K562 (cell line): ENCODE results near the gene TTC9C. TPM values are rescaled to one million over a fixed set of nuclear protein-coding genes. Genes with fewer than 3 reads are reported as not detected.

Experiments
- ETV1 ChIP-seq: fragments of 450-650 bp; conservative IDR thresholded peaks from 2 replicates; pipeline ENCODE4 v1.6.1; 2016; ENCODE audit warnings: missing genetic modification characterization, control low read depth, low read depth, missing compliant biosample characterization
- FIP1L1 ChIP-seq: fragments of 200-400 bp; formaldehyde crosslinking; IDR thresholded peaks from 2 replicates; pipeline ENCODE4 v1.6.1; 2018; ENCODE audit warnings: mild to moderate bottlenecking, low read depth, low read length; ENCODE audit not compliant: poor library complexity, severe bottlenecking
- KLF16 ChIP-seq: IDR thresholded peaks from 2 replicates; pipeline ENCODE4 v1.6.1; 2016; ENCODE audit warnings: antibody characterized with exemption
- LCOR ChIP-seq: sonication (generic); formaldehyde crosslinking; IDR thresholded peaks from 2 replicates; pipeline ENCODE4 v1.8.0; 2022; ENCODE audit warnings: mild to moderate bottlenecking, missing genetic modification reagents
- NFIC ChIP-seq: fragments of 450-650 bp; IDR thresholded peaks from 2 replicates; pipeline ENCODE4 v1.6.1; 2017; ENCODE audit warnings: mild to moderate bottlenecking, inconsistent platforms
- NR2C2 ChIP-seq, 2 experiments: fragments of 200-800 bp in 1 of 2; sonication (Bioruptor generic) in 1 of 2; sonication (generic) in 1 of 2; formaldehyde crosslinking in 1 of 2; IDR thresholded peaks; 2 replicates each; pipeline versions ENCODE4 v1.6.1 to v1.8.0; 2016 to 2022; ENCODE audit warnings: mild to moderate bottlenecking in 1 of 2, missing compliant biosample characterization in 1 of 2, missing genetic modification characterization in 1 of 2, missing genetic modification reagents in 1 of 2
- PHB ChIP-seq: fragments of 250-450 bp; sonication (Bioruptor Pico); IDR thresholded peaks from 2 replicates; pipeline ENCODE4 v1.5.0; 2021
- RAD21 ChIP-seq, 2 experiments: fragments of 250-450 bp in 1 of 2; fragments of 450-650 bp in 1 of 2; sonication (Bioruptor Pico) in 1 of 2; formaldehyde crosslinking in 1 of 2; IDR thresholded peaks in 1 of 2; conservative IDR thresholded peaks in 1 of 2; 2 replicates each; pipeline versions ENCODE4 v1.4.0 to v1.8.0; 2020 to 2022; ENCODE audit warnings: mild to moderate bottlenecking in 2 of 2, moderate library complexity in 1 of 2
- SMAD3 ChIP-seq: fragments of 450-650 bp; formaldehyde crosslinking; conservative IDR thresholded peaks from 2 replicates; pipeline ENCODE4 v1.4.0; 2020; ENCODE audit warnings: mild to moderate bottlenecking
- SMC3 ChIP-seq: conservative IDR thresholded peaks from 2 replicates; pipeline ENCODE4 v1.6.1; 2011; ENCODE audit warnings: low read depth, low read length, improper control_type of control experiment; ENCODE audit not compliant: insufficient read depth
- SOX6 ChIP-seq: fragments of 450-650 bp; IDR thresholded peaks from 2 replicates; pipeline ENCODE4 v1.6.1; 2014; ENCODE audit warnings: mild to moderate bottlenecking
- STAG1 ChIP-seq: sonication (generic); formaldehyde crosslinking; IDR thresholded peaks from 2 replicates; pipeline ENCODE4 v1.5.0; 2020; ENCODE audit warnings: missing genetic modification reagents, borderline replicate concordance
- TBL1XR1 ChIP-seq, 2 experiments: IDR thresholded peaks; 2 replicates each; pipeline ENCODE4 v1.6.1; 2012; ENCODE audit warnings: improper control_type of control experiment in 2 of 2, low read length in 2 of 2, mild to moderate bottlenecking in 1 of 2
- TBP ChIP-seq: optimal IDR thresholded peaks from 2 replicates; pipeline ENCODE3; 2011; ENCODE audit warnings: low read depth, low read length, improper control_type of control experiment
- XRCC5 ChIP-seq: fragments of 200-400 bp; formaldehyde crosslinking; IDR thresholded peaks from 2 replicates; pipeline ENCODE4 v1.6.1; 2017; ENCODE audit warnings: low read depth, mild to moderate bottlenecking, low read length
- ZKSCAN3 ChIP-seq: fragments of 250-450 bp; sonication (Bioruptor Pico); IDR thresholded peaks from 2 replicates; pipeline ENCODE4 v1.4.0; 2020
- ZNF133 ChIP-seq: fragments of 250-450 bp; sonication (Bioruptor Pico); IDR thresholded peaks from 2 replicates; pipeline ENCODE4 v1.4.0; 2020; ENCODE audit warnings: mild to moderate bottlenecking
- ZNF717 ChIP-seq: fragments of 250-450 bp; sonication (Bioruptor Pico); IDR thresholded peaks from 2 replicates; pipeline ENCODE4 v1.5.0; 2021
- polyA plus RNA-seq, 8 experiments: library from polyadenylated mRNA; depleted of rRNA in 4 of 8; stranded (reverse) in 5 of 8; unstranded in 3 of 8; fragments of >200 nt; fragmentation: Nextera tagmentation in 2 of 8; fragmentation: Illumina TruSeq in 1 of 8; extraction: Ambion mirVana in 2 of 8; extraction: Trizol in 1 of 8; gene quantifications; 2 replicates each; pipeline versions ENCODE4 v1.2.1 to v1.2.3, GENCODE V29; 2011 to 2014; ENCODE audit warnings: inconsistent platforms in 1 of 8, missing spikeins in 1 of 8
- total RNA-seq, 7 experiments: library from RNA; depleted of rRNA in 6 of 7; stranded (reverse); fragments of >200 nt in 6 of 7; fragmentation: Illumina TruSeq in 2 of 7; extraction: Trizol in 2 of 7; gene quantifications; 2 replicates each; pipeline versions ENCODE4 v1.2.1 to v1.2.3, GENCODE V29; 2011 to 2021; ENCODE audit warnings: low replicate concordance in 1 of 7
- TF ChIP-seq, protein P1 (sequence below): sonication (generic); formaldehyde crosslinking; IDR thresholded peaks from 2 replicates; pipeline ENCODE4 v1.8.0; 2022; ENCODE audit warnings: missing genetic modification reagents, mild to moderate bottlenecking, moderate library complexity, borderline replicate concordance
- TF ChIP-seq, protein P2 (sequence below), 2 experiments: fragments of 200-800 bp in 1 of 2; sonication (Bioruptor generic) in 1 of 2; sonication (generic) in 1 of 2; formaldehyde crosslinking in 1 of 2; IDR thresholded peaks in 1 of 2; conservative IDR thresholded peaks in 1 of 2; 2 replicates each; pipeline versions ENCODE4 v1.5.0 to v1.6.1; 2016 to 2020; ENCODE audit warnings: missing compliant biosample characterization in 1 of 2, missing genetic modification characterization in 1 of 2, missing genetic modification reagents in 1 of 2
- TF ChIP-seq, protein P3 (sequence below), 3 experiments: fragments of 200-800 bp in 1 of 3; fragments of 250-450 bp in 1 of 3; fragments of 450-650 bp in 1 of 3; sonication (Bioruptor Pico) in 1 of 3; sonication (Bioruptor generic) in 1 of 3; formaldehyde crosslinking in 1 of 3; IDR thresholded peaks; 2 replicates each; pipeline versions ENCODE4 v1.6.1 to v1.8.0; 2016 to 2022; ENCODE audit warnings: mild to moderate bottlenecking in 2 of 3, missing genetic modification characterization in 2 of 3, missing compliant biosample characterization in 1 of 3, moderate library complexity in 1 of 3

The TTC9C gene
- total and polyA plus RNA-seq, 9 of the 15 experiments (the other 6 are each of a cell fraction or from before 2014, with no cell fraction given), result 32.8 to 59.0 (median 37.1) TPM

DNA sequence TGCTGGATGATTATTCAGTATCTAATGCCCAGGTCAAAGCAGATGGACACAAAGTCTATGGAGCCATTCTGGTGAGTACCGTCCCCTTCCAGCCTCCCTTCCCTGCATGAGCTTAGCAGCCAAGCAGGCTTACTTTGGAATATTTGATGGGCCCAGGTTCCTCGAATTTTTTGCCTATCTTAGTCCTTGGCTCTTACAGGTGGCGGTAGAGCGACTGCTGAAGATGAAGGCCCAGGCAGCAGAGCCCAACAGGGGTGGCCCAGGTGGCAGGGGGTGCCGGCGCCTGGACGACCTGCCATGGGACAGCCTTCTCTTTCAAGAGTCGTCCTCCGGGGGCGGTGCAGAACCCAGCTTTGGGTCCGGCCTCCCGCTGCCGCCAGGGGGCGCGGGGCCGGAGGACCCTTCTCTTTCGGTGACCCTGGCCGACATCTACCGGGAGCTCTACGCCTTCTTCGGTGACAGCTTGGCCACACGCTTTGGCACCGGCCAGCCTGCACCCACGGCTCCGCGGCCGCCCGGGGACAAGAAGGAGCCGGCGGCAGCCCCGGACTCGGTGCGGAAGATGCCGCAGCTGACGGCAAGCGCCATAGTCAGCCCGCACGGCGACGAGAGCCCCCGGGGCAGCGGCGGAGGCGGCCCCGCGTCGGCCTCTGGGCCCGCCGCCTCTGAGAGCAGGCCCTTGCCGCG, 58.2 kb downstream of the TTC9C start (continued):
- peak; percentile 73 to 74 for TF ChIP-seq RAD21 (CRISPR knock-in tag; conservative IDR thresholded peaks at IDR 0.05 in 1 of 2, IDR thresholded peaks at IDR 0.05 in 1 of 2)
- TF ChIP-seq ZNF133 (CRISPR knock-in tag), result no peak
- TF ChIP-seq, protein P1, sequence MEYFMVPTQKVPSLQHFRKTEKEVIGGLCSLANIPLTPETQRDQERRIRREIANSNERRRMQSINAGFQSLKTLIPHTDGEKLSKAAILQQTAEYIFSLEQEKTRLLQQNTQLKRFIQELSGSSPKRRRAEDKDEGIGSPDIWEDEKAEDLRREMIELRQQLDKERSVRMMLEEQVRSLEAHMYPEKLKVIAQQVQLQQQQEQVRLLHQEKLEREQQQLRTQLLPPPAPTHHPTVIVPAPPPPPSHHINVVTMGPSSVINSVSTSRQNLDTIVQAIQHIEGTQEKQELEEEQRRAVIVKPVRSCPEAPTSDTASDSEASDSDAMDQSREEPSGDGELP (CRISPR knock-in tag), result peak; percentile 59; the same call in 1 of the 2 replicates
- TF ChIP-seq, protein P2, sequence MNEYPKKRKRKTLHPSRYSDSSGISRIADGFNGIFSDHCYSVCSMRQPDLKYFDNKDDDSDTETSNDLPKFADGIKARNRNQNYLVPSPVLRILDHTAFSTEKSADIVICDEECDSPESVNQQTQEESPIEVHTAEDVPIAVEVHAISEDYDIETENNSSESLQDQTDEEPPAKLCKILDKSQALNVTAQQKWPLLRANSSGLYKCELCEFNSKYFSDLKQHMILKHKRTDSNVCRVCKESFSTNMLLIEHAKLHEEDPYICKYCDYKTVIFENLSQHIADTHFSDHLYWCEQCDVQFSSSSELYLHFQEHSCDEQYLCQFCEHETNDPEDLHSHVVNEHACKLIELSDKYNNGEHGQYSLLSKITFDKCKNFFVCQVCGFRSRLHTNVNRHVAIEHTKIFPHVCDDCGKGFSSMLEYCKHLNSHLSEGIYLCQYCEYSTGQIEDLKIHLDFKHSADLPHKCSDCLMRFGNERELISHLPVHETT (CRISPR knock-in tag; conservative IDR thresholded peaks at IDR 0.05 in 1 of 2, IDR thresholded peaks at IDR 0.05 in 1 of 2), result peak in 1 of 2 experiments; percentile 82; a peak in 2 of 4 replicates
- TF ChIP-seq ZNF717 (CRISPR knock-in tag), result no peak
- peak; percentile 76; the same call in 1 of the 2 replicates for TF ChIP-seq LCOR (CRISPR knock-in tag)
- peak; percentile 12; the same call in 1 of the 2 replicates for TF ChIP-seq NFIC
- peak; percentile 80 for TF ChIP-seq FIP1L1
- TF ChIP-seq NR2C2 (CRISPR knock-in tag; IDR thresholded peaks at IDR 0.05), result no peak
- TF ChIP-seq NR2C2 (tag; IDR thresholded peaks at IDR 0.05), result peak; percentile 87
- peak; percentile 57; the same call in 1 of the 2 replicates for TF ChIP-seq PHB (CRISPR knock-in tag)
- no peak for TF ChIP-seq SMAD3 (CRISPR knock-in tag)
- peak; percentile 64; the same call in 1 of the 2 replicates for TF ChIP-seq KLF16
- 0 out of 2 replicates have a peak, but pooled peaks have one; percentile 39 for TF ChIP-seq STAG1
- TF ChIP-seq, protein P3, sequence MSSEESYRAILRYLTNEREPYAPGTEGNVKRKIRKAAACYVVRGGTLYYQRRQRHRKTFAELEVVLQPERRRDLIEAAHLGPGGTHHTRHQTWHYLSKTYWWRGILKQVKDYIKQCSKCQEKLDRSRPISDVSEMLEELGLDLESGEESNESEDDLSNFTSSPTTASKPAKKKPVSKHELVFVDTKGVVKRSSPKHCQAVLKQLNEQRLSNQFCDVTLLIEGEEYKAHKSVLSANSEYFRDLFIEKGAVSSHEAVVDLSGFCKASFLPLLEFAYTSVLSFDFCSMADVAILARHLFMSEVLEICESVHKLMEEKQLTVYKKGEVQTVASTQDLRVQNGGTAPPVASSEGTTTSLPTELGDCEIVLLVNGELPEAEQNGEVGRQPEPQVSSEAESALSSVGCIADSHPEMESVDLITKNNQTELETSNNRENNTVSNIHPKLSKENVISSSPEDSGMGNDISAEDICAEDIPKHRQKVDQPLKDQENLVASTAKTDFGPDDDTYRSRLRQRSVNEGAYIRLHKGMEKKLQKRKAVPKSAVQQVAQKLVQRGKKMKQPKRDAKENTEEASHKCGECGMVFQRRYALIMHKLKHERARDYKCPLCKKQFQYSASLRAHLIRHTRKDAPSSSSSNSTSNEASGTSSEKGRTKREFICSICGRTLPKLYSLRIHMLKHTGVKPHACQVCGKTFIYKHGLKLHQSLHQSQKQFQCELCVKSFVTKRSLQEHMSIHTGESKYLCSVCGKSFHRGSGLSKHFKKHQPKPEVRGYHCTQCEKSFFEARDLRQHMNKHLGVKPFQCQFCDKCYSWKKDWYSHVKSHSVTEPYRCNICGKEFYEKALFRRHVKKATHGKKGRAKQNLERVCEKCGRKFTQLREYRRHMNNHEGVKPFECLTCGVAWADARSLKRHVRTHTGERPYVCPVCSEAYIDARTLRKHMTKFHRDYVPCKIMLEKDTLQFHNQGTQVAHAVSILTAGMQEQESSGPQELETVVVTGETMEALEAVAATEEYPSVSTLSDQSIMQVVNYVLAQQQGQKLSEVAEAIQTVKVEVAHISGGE (CRISPR knock-in tag; IDR thresholded peaks at IDR 0.05), result peak in 1 of 3 experiments; percentile 31; a peak in 1 of 6 replicates
- peak; percentile 91 for TF ChIP-seq SMC3
- TF ChIP-seq TBP, result peak; percentile 47
- 0 out of 2 replicates have a peak, but pooled peaks have one; percentile 18 for TF ChIP-seq SOX6
- TF ChIP-seq ZKSCAN3 (CRISPR knock-in tag), result no peak
- TF ChIP-seq XRCC5, result peak; percentile 94
- TF ChIP-seq ETV1 (tag), result peak; percentile 6; the same call in 1 of the 2 replicates
- 0 out of 4 replicates have a peak, but pooled peaks of 1 of the 2 experiments have one; percentile 47 for TF ChIP-seq TBL1XR1 (IDR thresholded peaks at IDR 0.05; ENCODE audit: low read length in 2 of 2)
